Glutamatergic neuron (in vitro differentiated cells): ENCODE measurements around the gene IRS2. TPM values are rescaled to one million over a fixed set of nuclear protein-coding genes. Genes with fewer than 3 reads are reported as not detected.

Experiments
- DNase-seq: peaks from one replicate; pipeline ENCODE4 v3.0.0; 2022
- H3K27ac Mint-ChIP-seq: one replicate; pipeline ENCODE4 v1.8.0; 2020; ENCODE audit warnings: mild to moderate bottlenecking, mixed read lengths, inconsistent platforms; ENCODE audit not compliant: unreplicated experiment
- H3K27me3 Mint-ChIP-seq: one replicate; pipeline ENCODE4 v1.8.0; 2020; ENCODE audit warnings: mild to moderate bottlenecking, moderate library complexity, mixed read lengths, inconsistent platforms; ENCODE audit not compliant: unreplicated experiment
- H3K36me3 Mint-ChIP-seq: one replicate; pipeline ENCODE4 v1.8.0; 2020; ENCODE audit warnings: mild to moderate bottlenecking, mixed read lengths, inconsistent platforms; ENCODE audit not compliant: unreplicated experiment
- H3K4me1 Mint-ChIP-seq: one replicate; pipeline ENCODE4 v1.8.0; 2020; ENCODE audit warnings: mild to moderate bottlenecking, low read depth, mixed read lengths, inconsistent platforms; ENCODE audit not compliant: unreplicated experiment
- H3K4me3 Mint-ChIP-seq: one replicate; pipeline ENCODE4 v1.8.0; 2020; ENCODE audit warnings: mild to moderate bottlenecking, mixed read lengths, inconsistent platforms; ENCODE audit not compliant: unreplicated experiment
- H3K9me3 Mint-ChIP-seq: one replicate; pipeline ENCODE4 v1.8.0; 2020; ENCODE audit warnings: mild to moderate bottlenecking, moderate library complexity, mixed read lengths, inconsistent platforms; ENCODE audit not compliant: unreplicated experiment
- total RNA-seq: library from RNA; stranded (reverse); fragmentation: NEBNext Ultra II Directional; extraction: Animal tissue kit (Norgen Biotek cat#: 25700); gene quantifications from one replicate; pipeline ENCODE4 v1.2.1, GENCODE V29; 2021; ENCODE audit not compliant: unreplicated experiment
- TF ChIP-seq, protein P1 (sequence below): fragments of 200-600 bp; sonication (generic); IDR thresholded peaks from one replicate; pipeline ENCODE4 v1.5.0; 2021; ENCODE audit not compliant: partially characterized antibody, unreplicated experiment

Gene IRS2
- total RNA-seq, 1 donor from 2014 or later, result 27.0 TPM

DNA sequence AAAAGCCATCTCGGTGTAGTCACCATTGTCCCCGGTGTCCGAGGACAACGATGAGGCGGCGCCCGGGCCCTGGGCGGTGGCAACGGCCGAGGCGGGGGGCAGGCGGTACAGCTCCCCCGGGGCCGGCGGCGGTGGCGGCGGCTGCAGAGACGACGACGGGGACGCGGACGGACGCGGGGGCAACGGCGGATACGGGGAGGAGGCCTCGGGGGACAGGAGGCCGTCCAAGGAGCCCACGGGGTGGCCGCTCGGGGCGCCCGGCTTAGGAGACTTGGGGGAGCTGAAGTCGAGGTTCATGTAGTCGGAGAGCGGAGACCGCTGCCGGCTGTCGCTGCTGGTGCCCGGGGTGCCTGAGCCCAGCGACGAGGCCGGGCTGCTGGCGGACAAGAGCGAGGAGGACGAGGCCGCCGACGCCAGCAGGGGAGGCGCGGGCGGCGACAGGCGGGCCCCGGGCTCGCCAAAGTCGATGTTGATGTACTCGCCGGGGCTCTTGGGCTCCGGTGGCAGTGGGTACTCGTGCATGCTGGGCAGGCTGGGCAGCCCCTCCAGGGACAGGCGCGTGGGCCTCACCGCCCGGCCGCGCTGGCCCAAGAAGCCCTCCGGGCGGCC, 3.5 kb downstream of the IRS2 start:
- Mint-ChIP-seq H3K27me3 (peaks cover 7% of the 10 kb centered on the region), H3K9me3 (peaks cover 2% of the 10 kb centered on the region), H3K4me3 (no peak overlapping the region), H3K4me1 (peaks cover 30% of the 10 kb centered on the region), H3K36me3 (no peaks in the 10 kb centered on the region), H3K27ac (no peak overlapping the region)
- DNase-seq, result no peak
- TF ChIP-seq, protein P1, sequence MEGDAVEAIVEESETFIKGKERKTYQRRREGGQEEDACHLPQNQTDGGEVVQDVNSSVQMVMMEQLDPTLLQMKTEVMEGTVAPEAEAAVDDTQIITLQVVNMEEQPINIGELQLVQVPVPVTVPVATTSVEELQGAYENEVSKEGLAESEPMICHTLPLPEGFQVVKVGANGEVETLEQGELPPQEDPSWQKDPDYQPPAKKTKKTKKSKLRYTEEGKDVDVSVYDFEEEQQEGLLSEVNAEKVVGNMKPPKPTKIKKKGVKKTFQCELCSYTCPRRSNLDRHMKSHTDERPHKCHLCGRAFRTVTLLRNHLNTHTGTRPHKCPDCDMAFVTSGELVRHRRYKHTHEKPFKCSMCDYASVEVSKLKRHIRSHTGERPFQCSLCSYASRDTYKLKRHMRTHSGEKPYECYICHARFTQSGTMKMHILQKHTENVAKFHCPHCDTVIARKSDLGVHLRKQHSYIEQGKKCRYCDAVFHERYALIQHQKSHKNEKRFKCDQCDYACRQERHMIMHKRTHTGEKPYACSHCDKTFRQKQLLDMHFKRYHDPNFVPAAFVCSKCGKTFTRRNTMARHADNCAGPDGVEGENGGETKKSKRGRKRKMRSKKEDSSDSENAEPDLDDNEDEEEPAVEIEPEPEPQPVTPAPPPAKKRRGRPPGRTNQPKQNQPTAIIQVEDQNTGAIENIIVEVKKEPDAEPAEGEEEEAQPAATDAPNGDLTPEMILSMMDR, result no peak

DNA sequence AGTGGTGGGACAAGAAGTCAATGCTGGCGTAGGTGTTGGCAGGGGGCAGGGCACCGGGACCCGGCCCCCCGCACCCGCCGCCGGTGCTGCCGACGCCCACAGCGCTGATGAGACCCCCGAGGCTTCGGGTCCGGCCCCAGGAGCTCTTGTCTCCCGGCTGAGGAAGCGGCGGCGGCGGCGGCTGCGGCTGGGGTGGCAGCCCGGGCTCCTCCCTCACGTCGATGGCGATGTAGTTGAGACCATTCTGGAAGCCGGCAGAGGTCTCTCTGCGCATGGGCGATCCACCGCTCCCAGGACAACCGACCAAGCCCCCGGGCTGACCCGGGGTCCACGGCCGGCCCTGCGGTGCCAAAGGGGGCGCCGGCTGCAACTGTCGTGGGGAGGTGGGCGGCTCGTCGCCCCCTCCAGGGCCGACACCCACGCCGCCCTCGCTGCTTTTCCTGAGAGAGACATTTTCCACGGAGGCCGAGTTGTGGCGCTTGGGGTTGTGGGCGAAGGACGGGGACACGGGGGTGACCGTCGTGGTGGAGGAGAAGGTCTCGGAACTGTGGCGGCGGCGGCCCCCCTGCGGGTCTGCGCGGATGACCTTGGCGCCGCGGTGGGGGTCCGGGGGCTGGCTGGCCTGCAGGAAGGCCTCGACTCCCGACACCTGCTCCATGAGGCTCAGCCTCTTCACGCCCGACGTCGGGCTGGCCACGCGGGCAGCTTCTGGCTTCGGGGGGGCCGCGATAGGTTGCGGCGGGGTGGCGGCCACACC, 4.1 kb downstream of the IRS2 start:
- no peak for DNase-seq
- TF ChIP-seq, protein P1, result no peak
- no peak overlapping the region for H3K27ac Mint-ChIP-seq
- peaks cover 31% of the 10 kb centered on the region for H3K4me1 Mint-ChIP-seq
- H3K4me3 Mint-ChIP-seq, result no peak overlapping the region
- no peaks in the 10 kb centered on the region for H3K36me3 Mint-ChIP-seq
- H3K27me3 Mint-ChIP-seq, result peaks cover 7% of the 10 kb centered on the region
- H3K9me3 Mint-ChIP-seq, result no peaks in the 10 kb centered on the region

DNA sequence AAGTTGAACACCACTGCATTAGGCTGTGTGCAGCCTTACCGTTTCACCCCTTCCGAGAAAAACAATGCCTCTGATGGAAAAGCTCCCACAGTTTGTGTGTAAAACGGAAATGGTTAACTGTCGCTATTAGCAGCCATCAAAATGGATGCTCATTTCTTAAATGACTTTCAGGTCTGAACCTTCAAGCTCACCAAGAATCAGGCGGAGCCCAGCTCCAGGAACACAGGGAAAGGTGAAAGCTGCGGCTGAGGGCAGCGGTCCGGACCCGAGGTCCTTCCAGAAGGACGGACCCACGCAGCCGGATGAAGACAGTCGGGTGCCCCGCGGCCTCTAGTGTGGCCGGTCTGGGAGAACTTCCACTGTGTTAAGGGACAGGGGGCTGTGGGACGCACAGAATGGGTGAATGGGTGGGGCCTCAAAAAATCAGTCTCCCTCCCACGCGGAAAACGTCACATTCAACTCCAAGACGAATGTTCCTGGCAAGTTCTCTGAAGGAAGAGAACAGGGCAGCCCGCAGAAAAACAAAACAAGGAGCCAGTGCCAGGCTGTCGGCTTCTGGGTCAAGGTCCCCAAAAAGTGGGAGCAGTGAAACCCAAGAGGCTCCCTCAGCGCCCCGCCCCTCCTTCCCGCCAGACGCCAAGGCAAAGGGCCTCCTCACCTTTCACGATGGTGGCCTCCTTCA, 4.9 kb downstream of the IRS2 start:
- Mint-ChIP-seq H3K4me1 (peaks cover 33% of the 10 kb centered on the region), H3K36me3 (no peaks in the 10 kb centered on the region)
- TF ChIP-seq, protein P1, result no peak

DNA sequence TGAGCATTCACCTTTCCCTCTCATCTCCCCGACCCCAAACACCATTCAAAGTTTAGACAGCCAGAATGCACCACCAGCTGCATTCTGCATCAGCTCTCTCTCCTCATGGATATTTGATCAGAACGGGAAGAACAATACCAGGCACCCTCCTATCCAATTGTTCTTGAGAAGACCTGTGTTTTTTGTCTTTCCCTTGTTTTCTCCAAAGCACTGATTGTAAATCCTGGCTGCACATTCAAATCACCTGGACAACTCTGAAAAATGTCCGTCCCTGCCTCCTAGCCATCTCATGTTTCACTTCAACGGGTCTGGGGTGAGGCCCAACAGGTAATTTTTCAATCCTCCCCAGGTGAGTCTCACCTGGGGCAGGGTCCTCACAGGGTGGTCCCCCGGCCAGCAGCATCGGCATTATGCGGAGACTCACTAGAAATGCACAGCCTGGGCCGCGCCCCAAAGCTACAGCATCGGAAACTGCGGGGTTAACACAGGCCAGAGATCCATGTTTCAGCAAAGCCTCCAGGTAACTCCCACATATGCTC, 5.5 kb downstream of the IRS2 start:
- DNase-seq, result no peak
- Mint-ChIP-seq H3K4me1 (peaks cover 33% of the 10 kb centered on the region), H3K36me3 (no peaks in the 10 kb centered on the region), H3K27me3 (peaks cover 7% of the 10 kb centered on the region), H3K9me3 (no peaks in the 10 kb centered on the region), H3K27ac (peak overlapping the region; percentile 77), H3K4me3 (peak overlapping the region; percentile 95)
- TF ChIP-seq, protein P1, result no peak

More for the DNA sequence above, 4.9 kb downstream of the IRS2 start:
- peaks cover 7% of the 10 kb centered on the region for H3K27me3 Mint-ChIP-seq
- DNase-seq, result no peak
- no peaks in the 10 kb centered on the region for H3K9me3 Mint-ChIP-seq
- H3K4me3 Mint-ChIP-seq, result peak overlapping the region; percentile 95
- no peak overlapping the region for H3K27ac Mint-ChIP-seq
